Measurements from ENCODE around the gene SND1. TPM values are rescaled to one million over a fixed set of nuclear protein-coding genes. Genes with fewer than 3 reads are reported as not detected.

The SND1 gene
- total RNA-seq, 1 donor, result 202 TPM

- DNase-seq (ENCODE audit: low read depth), result no peak
- no peak for TF ChIP-seq CTCF (IDR thresholded peaks at IDR 0.05; ENCODE audit: insufficient read depth, low read length)
- no peak overlapping the region for H3K4me3 ChIP-seq (ENCODE audit: low read depth, low read length)
Measured at GRCh38 chr7:127815631-127816145, 163.7 kb downstream of the SND1 start.

- no peak overlapping the region for H3K4me3 ChIP-seq (ENCODE audit: low read depth, low read length)
- no peak for TF ChIP-seq CTCF (IDR thresholded peaks at IDR 0.05; ENCODE audit: insufficient read depth, low read length)
- no peak for DNase-seq (ENCODE audit: low read depth)
Measured at GRCh38 chr7:127816354-127817190, 164.6 kb downstream of the SND1 start.

GRCh38 chr7:127817466-127817865 lies 165.5 kb downstream of the SND1 start:
- TF ChIP-seq CTCF (IDR thresholded peaks at IDR 0.05; ENCODE audit: insufficient read depth, low read length), result no peak
- DNase-seq (ENCODE audit: low read depth), result peak; percentile 24
- no peak overlapping the region for H3K4me3 ChIP-seq (ENCODE audit: low read depth, low read length)

GRCh38 chr7:127818306-127818705 lies 166.3 kb downstream of the SND1 start:
- no peak for TF ChIP-seq CTCF (IDR thresholded peaks at IDR 0.05; ENCODE audit: insufficient read depth, low read length)
- no peak overlapping the region for H3K4me3 ChIP-seq (ENCODE audit: low read depth, low read length)
- no peak for DNase-seq (ENCODE audit: low read depth)

GRCh38 chr7:127819975-127820731 lies 168.2 kb downstream of the SND1 start:
- no peak for TF ChIP-seq CTCF (IDR thresholded peaks at IDR 0.05; ENCODE audit: insufficient read depth, low read length)
- peak; percentile 57 for DNase-seq (ENCODE audit: low read depth)
- no peak overlapping the region for H3K4me3 ChIP-seq (ENCODE audit: low read depth, low read length)

GRCh38 chr7:127820732-127821085 lies 168.7 kb downstream of the SND1 start:
- H3K4me3 ChIP-seq (ENCODE audit: low read depth, low read length), result no peak overlapping the region
- TF ChIP-seq CTCF (IDR thresholded peaks at IDR 0.05; ENCODE audit: insufficient read depth, low read length), result no peak
- DNase-seq (ENCODE audit: low read depth), result peak; percentile 27
